MCF 10A (cell line): ENCODE results near the gene CCDC92B. TPM values are rescaled to one million over a fixed set of nuclear protein-coding genes. Genes with fewer than 3 reads are reported as not detected.

ENCODE experiments used
- BruUV-seq: library from RNA; stranded (reverse); fragments of 400-500 nt; replicated peaks from 2 replicates; lab custom pipeline; 2021; lab: Mats Ljungman, UMichigan
- CTCF ChIA-PET: fragments of 300-600 bp; sonication (Branson Sonifier 250); formaldehyde crosslinking; extraction: SDS; loops from one replicate; lab custom pipeline; 2021; ENCODE audit warnings: antibody characterized with exemption, inconsistent platforms; lab: Yijun Ruan, JAX
- POLR2A ChIA-PET: fragments of 300-600, 350-650 bp; sonication (Branson Sonifier 250); formaldehyde crosslinking; extraction: SDS; loops from one replicate; lab custom pipeline; 2020; ENCODE audit warnings: antibody characterized with exemption, inconsistent platforms; lab: Yijun Ruan, JAX
- DNase-seq: peaks from one replicate; pipeline ENCODE4 v3.0.0-alpha.2; 2018; ENCODE audit not compliant: unreplicated experiment
- H3K27ac Mint-ChIP-seq: one replicate; pipeline ENCODE4 v1.8.0; 2022; ENCODE audit warnings: mild to moderate bottlenecking, low read depth, mixed read lengths; ENCODE audit not compliant: unreplicated experiment
- H3K27me3 Mint-ChIP-seq: one replicate; pipeline ENCODE4 v1.8.0; 2022; ENCODE audit warnings: mixed read lengths; ENCODE audit not compliant: insufficient read depth, unreplicated experiment
- H3K36me3 Mint-ChIP-seq: one replicate; pipeline ENCODE4 v1.8.0; 2022; ENCODE audit warnings: mild to moderate bottlenecking, moderate library complexity, mixed read lengths; ENCODE audit not compliant: insufficient read depth, unreplicated experiment
- H3K4me1 Mint-ChIP-seq: one replicate; pipeline ENCODE4 v1.8.0; 2022; ENCODE audit warnings: mixed read lengths; ENCODE audit not compliant: insufficient read depth, unreplicated experiment
- H3K4me3 Mint-ChIP-seq: one replicate; pipeline ENCODE4 v1.8.0; 2022; ENCODE audit warnings: mild to moderate bottlenecking, moderate library complexity, mixed read lengths; ENCODE audit not compliant: unreplicated experiment
- H3K9me3 Mint-ChIP-seq: one replicate; pipeline ENCODE4 v1.8.0; 2022; ENCODE audit warnings: mixed read lengths; ENCODE audit not compliant: unreplicated experiment
- CTCF ChIP-seq: fragments of 200-600 bp; IDR thresholded peaks from one replicate; pipeline ENCODE4 v1.8.0; 2022; ENCODE audit warnings: antibody characterized with exemption, mild to moderate bottlenecking; ENCODE audit not compliant: unreplicated experiment
- intact Hi-C: fragments of 100-400 bp; cut with micrococcal nuclease; formaldehyde crosslinking; loops from 2 replicates; pipeline ENCODE4 v1.14.1; 2022
- total RNA-seq: library from RNA; stranded (reverse); gene quantifications from 2 replicates; pipeline ENCODE4 v1.2.3, GENCODE V29; 2022

Gene CCDC92B
- total RNA-seq, 1 experiment from 2014 or later, result not detected

GRCh38 chr17:2750721-2751120, 1.3 kb upstream of the CCDC92B start:
- POLR2A ChIA-PET, result interaction anchor here (0.6 kb wide), 1 partner anchor 769 kb away, joined by 4 read pairs; no protein-coding TSS in a partner anchor
- no peaks in the 10 kb centered on the region for H3K9me3 Mint-ChIP-seq

GRCh38 chr17:2749784-2750181, 331 bp upstream of the CCDC92B start:
- Mint-ChIP-seq H3K27me3 (peaks cover 41% of the 10 kb centered on the region), H3K4me3 (no peak overlapping the region), H3K4me1 (no peaks in the 10 kb centered on the region), H3K27ac (no peak overlapping the region), H3K9me3 (no peaks in the 10 kb centered on the region), H3K36me3 (no peaks in the 10 kb centered on the region)
- BruUV-seq, result no TSS peak
- ChIA-PET CTCF (no interaction called here), POLR2A (no interaction called here)
- intact Hi-C loops, result no loop called here
- peak; percentile 62 for DNase-seq
- TF ChIP-seq CTCF, result no peak

More at GRCh38 chr17:2750721-2751120, 1.3 kb upstream of the CCDC92B start:
- BruUV-seq, result no TSS peak
- Mint-ChIP-seq H3K4me1 (no peaks in the 10 kb centered on the region), H3K4me3 (no peak overlapping the region), H3K27me3 (peaks cover 32% of the 10 kb centered on the region), H3K27ac (no peak overlapping the region), H3K36me3 (no peaks in the 10 kb centered on the region)
- CTCF ChIA-PET, result interaction anchor here (0.6 to 1.0 kb wide), 3 partner anchors 16 to 1185 kb away, joined by 3 to 6 read pairs (median 4); no protein-coding TSS in a partner anchor
- TF ChIP-seq CTCF, result no peak
- intact Hi-C loops, result no loop called here
- no peak for DNase-seq

GRCh38 chr17:2745317-2746037, 4.0 kb downstream of the CCDC92B start:
- peaks cover 73% of the 10 kb centered on the region for H3K27me3 Mint-ChIP-seq
- no peaks in the 10 kb centered on the region for H3K4me1 Mint-ChIP-seq
- no TSS peak for BruUV-seq
- H3K27ac Mint-ChIP-seq, result no peak overlapping the region
- intact Hi-C loops, result no loop called here
- H3K9me3 Mint-ChIP-seq, result no peaks in the 10 kb centered on the region
- TF ChIP-seq CTCF, result no peak
- H3K4me3 Mint-ChIP-seq, result no peak overlapping the region
- DNase-seq, result no peak
- POLR2A ChIA-PET, result no interaction called here
- CTCF ChIA-PET, result no interaction called here
- H3K36me3 Mint-ChIP-seq, result no peaks in the 10 kb centered on the region

- DNase-seq, result no peak
- Mint-ChIP-seq H3K27ac (no peak overlapping the region), H3K4me1 (no peaks in the 10 kb centered on the region), H3K9me3 (no peaks in the 10 kb centered on the region), H3K36me3 (no peaks in the 10 kb centered on the region), H3K4me3 (no peak overlapping the region), H3K27me3 (peaks cover 11% of the 10 kb centered on the region)
- no TSS peak for BruUV-seq
- ChIA-PET POLR2A (interaction anchor here (1.1 kb wide), 1 partner anchor 16 kb away, joined by 3 read pairs; no protein-coding TSS in a partner anchor), CTCF (no interaction called here)
- TF ChIP-seq CTCF, result no peak
- intact Hi-C loops, result no loop called here
Measured at GRCh38 chr17:2737693-2738092, 11.8 kb downstream of the CCDC92B start.
